Neuronal stem cell (in vitro differentiated cells): ENCODE results near the gene FRMD1.

Source experiments
- DNase-seq: peaks from one replicate; pipeline ENCODE4 v3.0.0-alpha.2; 2013; ENCODE audit warnings: low spot score
- H2AFZ ChIP-seq: one replicate; pipeline ENCODE4 v1.6.1; 2013; ENCODE audit warnings: mild to moderate bottlenecking, low read length, inconsistent platforms
- H2AK5ac ChIP-seq: 2 replicates; pipeline ENCODE4 v1.6.1; 2013; ENCODE audit warnings: low read depth, mild to moderate bottlenecking, inconsistent platforms, low read length, moderate library complexity, mixed read lengths
- H2BK120ac ChIP-seq: 2 replicates; pipeline ENCODE4 v1.6.1; 2013; ENCODE audit warnings: low read depth, mild to moderate bottlenecking, inconsistent platforms, low read length, moderate library complexity, mixed read lengths
- H2BK12ac ChIP-seq: one replicate; pipeline ENCODE4 v1.6.1; 2013; ENCODE audit warnings: low read length, inconsistent platforms
- H2BK15ac ChIP-seq: 2 replicates; pipeline ENCODE4 v1.6.1; 2013; ENCODE audit warnings: mild to moderate bottlenecking, low read length, inconsistent platforms, mixed read lengths
- H2BK5ac ChIP-seq: one replicate; pipeline ENCODE4 v1.6.1; 2013; ENCODE audit warnings: inconsistent platforms, mild to moderate bottlenecking, low read length, moderate library complexity
- H3K14ac ChIP-seq: one replicate; pipeline ENCODE4 v1.6.1; 2013; ENCODE audit warnings: low read length, inconsistent platforms
- H3K18ac ChIP-seq: 2 replicates; pipeline ENCODE4 v1.6.1; 2013; ENCODE audit warnings: low read length, inconsistent platforms
- H3K23ac ChIP-seq: 2 replicates; pipeline ENCODE4 v1.6.1; 2013; ENCODE audit warnings: low read depth, mild to moderate bottlenecking, mixed read lengths, low read length, inconsistent platforms; ENCODE audit not compliant: poor library complexity
- H3K27ac ChIP-seq: replicated peaks from 3 replicates; pipeline ENCODE4 v1.5.1; 2013; ENCODE audit warnings: low read length, inconsistent platforms
- H3K27me3 ChIP-seq, 3 experiments: 2 replicates each; pipeline ENCODE4 v1.6.1; 2013; ENCODE audit warnings: low read length in 3 of 3, mild to moderate bottlenecking in 2 of 3, inconsistent platforms in 1 of 3, low read depth in 1 of 3, mixed read lengths in 1 of 3, moderate library complexity in 1 of 3; ENCODE audit not compliant: control insufficient read depth in 3 of 3, insufficient read depth in 3 of 3
- H3K36me3 ChIP-seq, 2 donors: replicated peaks in 1 of 2; 2 replicates each; pipeline ENCODE4 v1.6.1; 2013; ENCODE audit warnings: low read length in 2 of 2; ENCODE audit not compliant: control insufficient read depth in 2 of 2, insufficient read depth in 2 of 2
- H3K4ac ChIP-seq: 2 replicates; pipeline ENCODE4 v1.6.1; 2013; ENCODE audit warnings: inconsistent platforms, mild to moderate bottlenecking, low read length, moderate library complexity
- H3K4me1 ChIP-seq, 2 donors: 1 replicate in 1 of 2; 2 replicates in 1 of 2; pipeline ENCODE4 v1.6.1; 2013; ENCODE audit warnings: low read length in 2 of 2, low read depth in 1 of 2; ENCODE audit not compliant: control insufficient read depth in 2 of 2, insufficient read depth in 1 of 2
- H3K4me2 ChIP-seq: one replicate; pipeline ENCODE4 v1.6.1; 2013; ENCODE audit warnings: mild to moderate bottlenecking, low read length, inconsistent platforms; ENCODE audit not compliant: insufficient read depth, poor library complexity, severe bottlenecking
- H3K4me3 ChIP-seq, 2 donors: 2 replicates each; pipeline ENCODE4 v1.5.1; 2013; ENCODE audit warnings: low read length in 2 of 2, mild to moderate bottlenecking in 2 of 2, inconsistent platforms in 1 of 2, moderate library complexity in 1 of 2
- H3K79me1 ChIP-seq: one replicate; pipeline ENCODE4 v1.6.1; 2013; ENCODE audit warnings: low read depth, mild to moderate bottlenecking, inconsistent platforms, low read length, moderate library complexity
- H3K9ac ChIP-seq: one replicate; pipeline ENCODE4 v1.6.1; 2013; ENCODE audit warnings: mild to moderate bottlenecking, low read depth, low read length, inconsistent platforms; ENCODE audit not compliant: poor library complexity
- H3K9me3 ChIP-seq, 2 donors: replicated peaks in 1 of 2; 2 replicates each; pipeline versions ENCODE3 to v1.6.1; 2013; ENCODE audit warnings: low read length in 2 of 2, mild to moderate bottlenecking in 2 of 2, inconsistent platforms in 1 of 2, low read depth in 1 of 2, mixed read lengths in 1 of 2, moderate library complexity in 1 of 2; ENCODE audit not compliant: control insufficient read depth in 2 of 2, insufficient read depth in 1 of 2
- H4K8ac ChIP-seq: one replicate; pipeline ENCODE4 v1.6.1; 2013; ENCODE audit warnings: low read depth, mild to moderate bottlenecking, inconsistent platforms, low read length, moderate library complexity
- H4K91ac ChIP-seq: one replicate; pipeline ENCODE4 v1.6.1; 2013; ENCODE audit warnings: low read length, low read depth, mild to moderate bottlenecking, inconsistent platforms; ENCODE audit not compliant: poor library complexity
- WGBS, 2 donors: extraction: QIAGEN DNeasy Blood & Tissue Kit; methylation state at CpG; one replicate each; pipeline ENCODE4 v1.1.7; 2013; ENCODE audit warnings: missing lambda C conversion rate in 2 of 2, mixed read lengths in 1 of 2; ENCODE audit not compliant: insufficient read length in 2 of 2, insufficient replicate concordance in 1 of 2; ENCODE audit errors: extremely low coverage in 2 of 2; 5-methylcytosine and 5-hydroxymethylcytosine counted together

FRMD1 gene

DNA sequence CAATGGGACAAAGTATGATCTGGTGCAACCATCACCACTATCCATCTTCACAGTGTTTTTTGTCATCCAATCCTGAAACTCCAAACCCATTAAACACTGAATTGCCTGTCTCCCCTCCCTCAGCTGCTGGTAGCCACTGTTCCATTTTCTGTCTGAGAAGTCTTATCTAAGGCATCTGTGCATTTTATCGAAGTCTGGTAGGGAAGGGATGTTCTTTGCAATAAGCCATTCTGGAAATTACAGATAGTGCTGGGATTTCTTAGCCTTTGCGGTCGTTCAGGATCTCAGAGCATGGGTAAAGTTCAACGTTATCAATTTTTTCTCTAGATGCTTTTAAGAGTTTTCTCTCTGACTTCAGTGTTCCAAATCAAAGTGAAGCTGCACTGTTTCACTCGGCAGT lies 57.4 kb downstream of the FRMD1 start:
- no peak overlapping the region for H3K4me2 ChIP-seq
- no peak overlapping the region for H2BK15ac ChIP-seq
- H2BK120ac ChIP-seq: no peak overlapping the region
- no peak overlapping the region for H3K9ac ChIP-seq
- peaks cover 0 to 2% of the 10 kb centered on the region in 2 donors for H3K9me3 ChIP-seq
- H3K4me3 ChIP-seq: no peak overlapping the region
- H3K27ac ChIP-seq: no peak overlapping the region
- no peak overlapping the region for H4K91ac ChIP-seq
- H3K14ac ChIP-seq: no peak overlapping the region
- H3K23ac ChIP-seq: no peak overlapping the region
- H2AK5ac ChIP-seq: no peak overlapping the region
- H4K8ac ChIP-seq: no peak overlapping the region
- H2BK5ac ChIP-seq: no peak overlapping the region
- no peaks in the 10 kb centered on the region for H3K79me1 ChIP-seq
- peaks cover 0 to 4% of the 10 kb centered on the region in 2 donors for H3K4me1 ChIP-seq
- no peaks in the 10 kb centered on the region for H3K27me3 ChIP-seq
- H3K18ac ChIP-seq: no peak overlapping the region
- no peaks in the 10 kb centered on the region for H3K36me3 ChIP-seq
- DNase-seq: no peak
- H3K4ac ChIP-seq: no peak overlapping the region
- no peak overlapping the region for H2AFZ ChIP-seq
- WGBS, 2 donors: no CpG with 5 or more reads among the region's 5 CpGs
- H2BK12ac ChIP-seq: no peak overlapping the region

DNA sequence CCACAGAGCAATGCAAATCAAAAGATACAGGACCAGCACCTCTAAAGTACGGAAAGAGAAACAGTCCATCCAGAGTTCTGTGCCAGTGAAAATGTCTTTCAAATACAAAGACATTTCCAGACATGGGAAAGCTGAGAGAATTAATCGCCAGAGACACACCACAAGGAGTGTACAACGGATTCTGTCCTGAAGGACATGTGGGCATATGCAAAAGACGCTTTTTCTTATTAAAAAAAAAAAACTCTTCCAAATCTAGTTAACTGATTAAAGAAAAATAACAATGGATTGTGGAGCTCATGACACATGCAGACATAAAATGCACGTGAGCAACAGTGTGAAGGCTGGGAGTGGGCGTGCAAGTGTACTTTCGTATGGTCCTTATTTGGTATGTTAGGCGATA lies 58.8 kb downstream of the FRMD1 start:
- H3K27ac ChIP-seq: no peak overlapping the region
- H2AFZ ChIP-seq: no peak overlapping the region
- H3K14ac ChIP-seq: no peak overlapping the region
- no peak overlapping the region for H3K4me2 ChIP-seq
- no peaks in the 10 kb centered on the region for H3K36me3 ChIP-seq
- no peak overlapping the region for H2BK15ac ChIP-seq
- no peak overlapping the region for H3K4me3 ChIP-seq
- no peak overlapping the region for H3K18ac ChIP-seq
- no peak for DNase-seq
- peaks cover 0 to 5% of the 10 kb centered on the region in 2 donors for H3K4me1 ChIP-seq
- H2AK5ac ChIP-seq: no peak overlapping the region
- H2BK120ac ChIP-seq: no peak overlapping the region
- H3K4ac ChIP-seq: no peak overlapping the region
- no peak overlapping the region for H2BK12ac ChIP-seq
- H3K79me1 ChIP-seq: no peaks in the 10 kb centered on the region
- H3K27me3 ChIP-seq: no peaks in the 10 kb centered on the region
- WGBS, 2 donors: no CpG with 5 or more reads among the region's 8 CpGs
- no peak overlapping the region for H3K9ac ChIP-seq
- H4K91ac ChIP-seq: no peak overlapping the region
- H3K23ac ChIP-seq: no peak overlapping the region
- peaks cover 0 to 5% of the 10 kb centered on the region in 2 donors for H3K9me3 ChIP-seq
- no peak overlapping the region for H2BK5ac ChIP-seq
- H4K8ac ChIP-seq: no peak overlapping the region

DNA sequence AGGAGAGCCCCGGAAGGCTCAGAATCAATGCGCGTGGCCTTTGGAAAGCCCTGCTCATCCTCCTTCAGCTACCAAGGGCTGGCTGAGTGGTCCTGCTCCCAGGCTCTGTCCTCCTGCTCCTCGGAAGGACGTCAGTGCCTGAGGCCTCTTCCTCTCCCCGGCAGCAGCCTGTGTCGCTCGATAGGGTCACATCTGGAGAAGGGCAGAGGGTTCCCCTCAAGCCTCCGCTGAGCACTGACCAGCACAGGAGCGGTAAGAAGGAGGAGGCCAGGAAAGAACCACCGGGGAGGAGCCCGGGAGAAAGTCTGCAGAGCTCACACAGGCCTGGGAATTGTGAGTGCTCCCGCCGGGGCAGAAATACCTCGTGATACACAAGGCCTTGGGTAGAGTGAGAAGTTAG lies 60.3 kb downstream of the FRMD1 start:
- no peak overlapping the region for H3K27ac ChIP-seq
- DNase-seq: no peak
- no peaks in the 10 kb centered on the region for H3K36me3 ChIP-seq

DNA sequence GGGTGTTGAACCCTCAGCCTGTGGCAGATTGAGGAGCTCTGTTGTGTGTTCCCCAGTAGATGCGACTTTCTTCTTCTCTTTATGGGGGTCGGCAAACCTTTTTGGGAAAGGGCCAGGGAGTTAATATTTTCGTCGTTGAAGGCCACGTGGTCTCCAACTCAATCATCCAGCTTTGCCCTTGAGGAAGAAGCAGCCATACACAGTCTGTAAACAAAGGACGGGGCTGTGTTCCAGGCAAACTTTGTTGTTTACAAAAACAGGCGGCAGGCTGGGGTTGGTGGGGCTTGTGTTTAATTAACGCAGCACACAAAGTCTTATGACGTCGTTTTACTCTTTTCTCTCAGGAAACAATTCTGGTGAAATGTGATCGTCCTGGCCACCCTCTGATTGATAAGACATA lies 61.4 kb downstream of the FRMD1 start:
- H2BK5ac ChIP-seq: no peak overlapping the region
- H3K4me2 ChIP-seq: no peak overlapping the region
- H4K8ac ChIP-seq: no peak overlapping the region
- no peak overlapping the region for H3K18ac ChIP-seq
- H2AFZ ChIP-seq: no peak overlapping the region
- H2BK12ac ChIP-seq: no peak overlapping the region
- H4K91ac ChIP-seq: no peak overlapping the region
- H2AK5ac ChIP-seq: no peak overlapping the region
- peaks cover 0 to 9% of the 10 kb centered on the region in 2 donors for H3K9me3 ChIP-seq
- H3K14ac ChIP-seq: no peak overlapping the region
- H2BK15ac ChIP-seq: no peak overlapping the region
- DNase-seq: no peak
- H3K27ac ChIP-seq: no peak overlapping the region
- H3K4ac ChIP-seq: no peak overlapping the region
- H3K4me1 ChIP-seq: peaks cover 0 to 2% of the 10 kb centered on the region in 2 donors
- H3K79me1 ChIP-seq: no peaks in the 10 kb centered on the region
- H3K36me3 ChIP-seq: no peaks in the 10 kb centered on the region
- no peaks in the 10 kb centered on the region for H3K27me3 ChIP-seq
- H2BK120ac ChIP-seq: no peak overlapping the region
- no peak overlapping the region for H3K9ac ChIP-seq
- H3K23ac ChIP-seq: no peak overlapping the region
- WGBS, 2 donors: no CpG with 5 or more reads among the region's 11 CpGs
- H3K4me3 ChIP-seq: no peak overlapping the region

More for the DNA sequence above, 60.3 kb downstream of the FRMD1 start:
- WGBS, 2 donors: no CpG with 5 or more reads among the region's 15 CpGs
- Histone ChIP-seq H3K9me3 (peaks cover 0 to 5% of the 10 kb centered on the region in 2 donors), H3K9ac (no peak overlapping the region), H2AK5ac (no peak overlapping the region), H2BK15ac (no peak overlapping the region), H2BK120ac (no peak overlapping the region), H3K18ac (no peak overlapping the region), H3K4me2 (no peak overlapping the region), H3K4me1 (peaks cover 0 to 2% of the 10 kb centered on the region in 2 donors), H2BK12ac (no peak overlapping the region), H2AFZ (no peak overlapping the region), H4K91ac (no peak overlapping the region), H3K23ac (no peak overlapping the region), H3K27me3 (no peaks in the 10 kb centered on the region), H3K4me3 (no peak overlapping the region), H3K14ac (no peak overlapping the region), H3K4ac (no peak overlapping the region), H3K79me1 (no peaks in the 10 kb centered on the region), H2BK5ac (no peak overlapping the region), H4K8ac (no peak overlapping the region)
